Fibroblast of lung (primary cell): ENCODE data around the gene ZNF346.

ENCODE experiments used
- CTCF ChIP-seq, 2 donors: IDR thresholded peaks in 1 of 2; conservative IDR thresholded peaks in 1 of 2; 1 replicate in 1 of 2; 2 replicates in 1 of 2; pipeline ENCODE4 v1.5.1; 2011 to 2012; ENCODE audit warnings: low read length in 2 of 2, control low read depth in 1 of 2, inconsistent platforms in 1 of 2, low read depth in 1 of 2, mild to moderate bottlenecking in 1 of 2
- EZH2 ChIP-seq: IDR thresholded peaks from 2 replicates; pipeline ENCODE4 v1.5.1; 2012; ENCODE audit warnings: low read length, control low read depth, mild to moderate bottlenecking; ENCODE audit errors: missing control alignments

GRCh38 chr5:177100714-177101121 lies 78.2 kb downstream of the ZNF346 start:
- TF ChIP-seq CTCF (conservative IDR thresholded peaks at IDR 0.05 in 1 of 2, IDR thresholded peaks at IDR 0.05 in 1 of 2; ENCODE audit: low read depth in 1 of 2, low read length in 2 of 2) (no peak), EZH2 (no peak)
